ENCODE measurements around the gene CAMSAP1. TPM values are rescaled to one million over a fixed set of nuclear protein-coding genes. Genes with fewer than 3 reads are reported as not detected.

Gene CAMSAP1
- total RNA-seq, 1 experiment from 2014 or later = 52.7 TPM

- DNase-seq = no peak
- H3K56ac ChIP-seq (ENCODE audit: insufficient read length, low read depth, low read length) = no peak overlapping the region
- H3T11ph ChIP-seq (ENCODE audit: low read length) = no peak overlapping the region
- peak overlapping the region in 2 of 3 experiments; percentile 37 to 68; a peak in 3 of 7 replicates for H3K27ac Mint-ChIP-seq
- H2BK5ac ChIP-seq (ENCODE audit: insufficient read length, low read length) = no peak overlapping the region
- no peak overlapping the region for H3K4me3 Mint-ChIP-seq
- no peak for TF ChIP-seq CTCF (conservative IDR thresholded peaks at IDR 0.05)
- peaks cover 79 to 80% of the 10 kb centered on the region in 2 experiments for H3K4me1 Mint-ChIP-seq
- no peak overlapping the region for H4K5ac ChIP-seq (ENCODE audit: insufficient read length, low read depth, low read length)
- H3K27me3 Mint-ChIP-seq (ENCODE audit: low read depth) = no peaks in the 10 kb centered on the region
- H3K27ac ChIP-seq (ENCODE audit: insufficient read length, low read depth, low read length) = no peak overlapping the region
- H2AK5ac ChIP-seq (ENCODE audit: insufficient read length, low read length) = no peak overlapping the region
- no peak overlapping the region for H2BK120ac ChIP-seq (ENCODE audit: low read depth, low read length, poor library complexity, severe bottlenecking)
- H3K4me1 ChIP-seq (ENCODE audit: insufficient read depth, low read length) = peaks cover 9% of the 10 kb centered on the region; the same call in 1 of the 2 replicates
- no peaks in the 10 kb centered on the region for H3K27me3 ChIP-seq (ENCODE audit: insufficient read depth, low read length)
- H3K79me2 ChIP-seq (ENCODE audit: insufficient read depth, low read length) = peaks cover 88% of the 10 kb centered on the region
- no peak overlapping the region for H2BK20ac ChIP-seq (ENCODE audit: low read depth, low read length, poor library complexity, severe bottlenecking)
- H3K4me2 ChIP-seq (ENCODE audit: insufficient read depth, insufficient read length, low read length) = no peak overlapping the region
- H2BK12ac ChIP-seq (ENCODE audit: insufficient read length, low read depth, low read length) = no peak overlapping the region
- peaks cover 13% of the 10 kb centered on the region for H3K79me1 ChIP-seq (ENCODE audit: insufficient read depth, low read depth, low read length, poor library complexity, severe bottlenecking)
- no peak overlapping the region for H2AFZ ChIP-seq (ENCODE audit: low read length)
- H3K36me3 Mint-ChIP-seq (ENCODE audit: insufficient read depth in 1 of 3, low read depth in 3 of 3) = no peaks in the 10 kb centered on the region; a peak in 1 of 7 replicates
- no peak overlapping the region for H4K91ac ChIP-seq (ENCODE audit: insufficient read length, low read depth, low read length)
- no peak overlapping the region for H3K4ac ChIP-seq (ENCODE audit: low read depth, low read length)
- WGBS (ENCODE audit: extremely low coverage, insufficient read length, low lambda C conversion rate) = no CpG with 5 or more reads among the region's 22 CpGs
- no peak overlapping the region for H3K18ac ChIP-seq (ENCODE audit: insufficient read length, low read depth, low read length)
- H2BK15ac ChIP-seq (ENCODE audit: low read depth, low read length) = no peak overlapping the region
- peaks cover 4% of the 10 kb centered on the region for H4K20me1 ChIP-seq (ENCODE audit: control insufficient read depth, insufficient read depth, insufficient read length)
- H3K9me3 ChIP-seq (ENCODE audit: control insufficient read depth, low read depth, low read length) = no peaks in the 10 kb centered on the region
- H3K23ac ChIP-seq (ENCODE audit: insufficient read length, low read depth, low read length) = no peak overlapping the region
- no peak overlapping the region for H3K9ac ChIP-seq (ENCODE audit: extremely low read depth, insufficient read length, low read length)
- peak overlapping the region; percentile 51; the same call in 1 of the 2 replicates for H3K14ac ChIP-seq (ENCODE audit: insufficient read depth, low read length)
- no peak overlapping the region for H4K8ac ChIP-seq (replicated peaks; ENCODE audit: insufficient read length, low read depth, low read length)
- H3K23me2 ChIP-seq (ENCODE audit: insufficient read length, low read depth, low read length, poor library complexity, severe bottlenecking) = no peaks in the 10 kb centered on the region
- H3K9me3 Mint-ChIP-seq = no peaks in the 10 kb centered on the region
Observed at GRCh38 chr9:135888126-135888765, 19.1 kb downstream of the CAMSAP1 start.

Measured in H9 (cell line).